Activated T-helper 9 cell treated with anti-CD3 and anti-CD28 coated beads, Interleukin-2, amount 50 U/mL, for 16 hours (primary cell): Measurements from ENCODE around the gene MED8.

ENCODE experiments used
- DNase-seq: peaks from one replicate; pipeline ENCODE4 v3.0.0-alpha.2; 2020; ENCODE audit warnings: low read depth

Gene MED8

DNA sequence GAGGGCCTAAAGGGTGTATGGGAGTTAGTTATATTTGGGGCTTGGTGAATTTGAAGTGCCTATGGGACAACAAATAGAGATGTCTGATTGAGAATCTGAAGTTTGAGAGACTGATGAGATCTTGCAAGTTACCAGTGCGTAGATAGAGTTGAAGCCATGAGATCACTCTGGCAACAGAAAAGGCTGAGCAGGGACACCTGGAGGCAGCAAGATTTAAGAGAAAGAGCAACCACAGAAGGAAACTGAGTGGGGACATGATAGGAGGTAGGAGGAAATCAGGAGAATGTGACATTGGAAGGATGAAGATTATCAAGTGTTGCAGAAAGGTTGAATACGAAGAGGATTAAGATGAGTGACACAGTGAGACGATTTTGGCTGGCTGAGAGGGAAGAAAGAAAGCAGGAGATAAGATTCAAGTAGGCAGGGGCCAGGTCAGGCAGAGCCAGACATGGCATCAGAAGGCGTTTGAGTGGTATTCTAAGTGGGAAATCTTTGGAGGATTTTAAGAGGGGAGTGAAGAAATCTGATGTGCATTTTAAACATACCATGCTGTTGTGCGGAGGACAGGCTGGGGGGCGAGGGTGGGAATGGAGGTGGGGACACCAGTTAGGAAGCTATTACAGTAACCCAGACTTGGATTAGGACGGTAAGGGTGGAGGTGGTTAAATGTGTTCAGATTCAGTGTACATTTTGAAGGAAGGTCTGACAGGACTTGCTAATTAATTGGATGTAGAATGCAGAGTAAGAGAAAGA, 55.0 kb downstream of the MED8 start:
- DNase-seq: no peak
